IMR-90 (cell line): Measurements from ENCODE around the gene OAF. TPM values are rescaled to one million over a fixed set of nuclear protein-coding genes. Genes with fewer than 3 reads are reported as not detected.

Experiments
- ATAC-seq: fragments of 200-7000 bp; cut with Tn5 transposase; 2 replicates; pipeline ENCODE4 v1.9.1; 2020; ENCODE audit warnings: low read depth, mild to moderate bottlenecking, moderate library complexity
- BruUV-seq: library from RNA; stranded (reverse); fragments of 400-500 nt; replicated peaks from 2 replicates; lab custom pipeline; 2021; lab: Mats Ljungman, UMichigan
- CTCF ChIA-PET: fragments of 300-600 bp; formaldehyde crosslinking; extraction: SDS; loops from one replicate; lab custom pipeline; 2021; ENCODE audit warnings: antibody characterized with exemption; lab: Yijun Ruan, JAX
- POLR2A ChIA-PET: fragments of 300-600 bp; sonication (Branson Sonifier 250); formaldehyde crosslinking; loops from one replicate; lab custom pipeline; 2022; ENCODE audit warnings: antibody characterized with exemption; ENCODE audit not compliant: unreplicated experiment; lab: Charles Lee
- DNase-seq: peaks from one replicate; pipeline ENCODE4 v3.0.0; 2013
- H2AFZ ChIP-seq: replicated peaks from 2 replicates; pipeline ENCODE3; 2013; ENCODE audit warnings: low read length, mild to moderate bottlenecking; ENCODE audit not compliant: poor library complexity
- H2AK5ac ChIP-seq: 2 replicates; pipeline ENCODE4 v1.6.1; 2013; ENCODE audit warnings: low read depth, low read length, inconsistent platforms
- H2AK9ac ChIP-seq: replicated peaks from 2 replicates; pipeline ENCODE3; 2013; ENCODE audit warnings: mild to moderate bottlenecking, low read depth, low read length, moderate library complexity; ENCODE audit not compliant: poor library complexity
- H2BK120ac ChIP-seq: 2 replicates; pipeline ENCODE4 v1.6.1; 2013; ENCODE audit warnings: low read depth, low read length, inconsistent platforms
- H2BK15ac ChIP-seq: 3 replicates; pipeline ENCODE4 v1.6.1; 2013; ENCODE audit warnings: low read depth, low read length, inconsistent platforms
- H2BK20ac ChIP-seq: 2 replicates; pipeline ENCODE4 v1.6.1; 2013; ENCODE audit warnings: low read depth, mild to moderate bottlenecking, inconsistent platforms, low read length, moderate library complexity
- H2BK5ac ChIP-seq: 2 replicates; pipeline ENCODE4 v1.6.1; 2013; ENCODE audit warnings: mild to moderate bottlenecking, low read depth, low read length, inconsistent platforms; ENCODE audit not compliant: poor library complexity, severe bottlenecking
- H3K14ac ChIP-seq: replicated peaks from 2 replicates; pipeline ENCODE4 v1.6.1; 2013; ENCODE audit warnings: low read depth, low read length, inconsistent platforms
- H3K18ac ChIP-seq: 2 replicates; pipeline ENCODE4 v1.6.1; 2013; ENCODE audit warnings: low read depth, low read length, control low read depth
- H3K23ac ChIP-seq: 2 replicates; pipeline ENCODE4 v1.6.1; 2013; ENCODE audit warnings: low read depth, low read length, inconsistent platforms
- H3K27ac ChIP-seq: 2 replicates; pipeline ENCODE4 v1.5.1; 2013; ENCODE audit warnings: mild to moderate bottlenecking, control low read depth, low read length; ENCODE audit not compliant: insufficient read depth
- H3K27me3 ChIP-seq: 2 replicates; pipeline ENCODE4 v1.6.1; 2013; ENCODE audit warnings: low read length; ENCODE audit not compliant: control insufficient read depth, insufficient read depth
- H3K36me3 ChIP-seq: 2 replicates; pipeline ENCODE4 v1.6.1; 2013; ENCODE audit warnings: low read length, mixed read lengths; ENCODE audit not compliant: control insufficient read depth, insufficient read depth
- H3K4ac ChIP-seq: 2 replicates; pipeline ENCODE4 v1.6.1; 2013; ENCODE audit warnings: low read depth, low read length, inconsistent platforms
- H3K4me1 ChIP-seq: 2 replicates; pipeline ENCODE4 v1.6.1; 2013; ENCODE audit warnings: low read length, mixed read lengths; ENCODE audit not compliant: control insufficient read depth, insufficient read depth
- H3K4me2 ChIP-seq: 2 replicates; pipeline ENCODE4 v1.6.1; 2013; ENCODE audit warnings: low read depth, mild to moderate bottlenecking, control low read depth, low read length, moderate library complexity
- H3K4me3 ChIP-seq: 2 replicates; pipeline ENCODE4 v1.5.1; 2013; ENCODE audit warnings: low read depth, mild to moderate bottlenecking, control low read depth, low read length, moderate library complexity; ENCODE audit not compliant: insufficient read depth
- H3K56ac ChIP-seq: 2 replicates; pipeline ENCODE4 v1.6.1; 2013; ENCODE audit warnings: low read length, inconsistent platforms; ENCODE audit not compliant: insufficient read depth; ENCODE audit errors: extremely low read depth
- H3K79me1 ChIP-seq, 2 experiments: 2 replicates each; pipeline ENCODE4 v1.6.1; 2013; ENCODE audit warnings: low read length in 2 of 2, inconsistent platforms in 1 of 2, low read depth in 1 of 2
- H3K9ac ChIP-seq: 2 replicates; pipeline ENCODE4 v1.6.1; 2013; ENCODE audit warnings: low read depth, low read length, control low read depth
- H3K9me1 ChIP-seq: 2 replicates; pipeline ENCODE4 v1.6.1; 2013; ENCODE audit warnings: low read length, inconsistent platforms; ENCODE audit not compliant: insufficient read depth
- H3K9me3 ChIP-seq: 2 replicates; pipeline ENCODE4 v1.6.1; 2013; ENCODE audit warnings: low read length; ENCODE audit not compliant: control insufficient read depth, insufficient read depth
- H4K20me1 ChIP-seq: 2 replicates; pipeline ENCODE4 v1.6.1; 2013; ENCODE audit warnings: low read length, inconsistent platforms; ENCODE audit not compliant: insufficient read depth
- H4K5ac ChIP-seq: 2 replicates; pipeline ENCODE4 v1.6.1; 2013; ENCODE audit warnings: mild to moderate bottlenecking, low read depth, low read length, control low read depth
- H4K8ac ChIP-seq, 2 experiments: 2 replicates each; pipeline ENCODE4 v1.6.1; 2013; ENCODE audit warnings: low read depth in 2 of 2, low read length in 2 of 2, control low read depth in 1 of 2, inconsistent platforms in 1 of 2
- H4K91ac ChIP-seq: 2 replicates; pipeline ENCODE4 v1.6.1; 2013; ENCODE audit warnings: low read depth, low read length, inconsistent platforms; ENCODE audit not compliant: insufficient read depth
- BHLHE40 ChIP-seq: fragments of 150-350 bp; IDR thresholded peaks from 2 replicates; pipeline ENCODE4 v1.6.1; 2016; ENCODE audit warnings: mild to moderate bottlenecking, low read depth, low read length
- CEBPB ChIP-seq: IDR thresholded peaks from 2 replicates; pipeline ENCODE4 v1.6.1; 2012; ENCODE audit warnings: low read depth, low read length, improper control_type of control experiment
- CHD1 ChIP-seq: IDR thresholded peaks from 2 replicates; pipeline ENCODE4 v1.6.1; 2012; ENCODE audit warnings: low read depth, low read length, improper control_type of control experiment
- CTCF ChIP-seq: conservative IDR thresholded peaks from 2 replicates; pipeline ENCODE4 v1.5.1; 2012; ENCODE audit warnings: mild to moderate bottlenecking, low read depth, low read length, improper control_type of control experiment
- ELK1 ChIP-seq: fragments of 150-350 bp; IDR thresholded peaks from 2 replicates; pipeline ENCODE4 v1.6.1; 2016; ENCODE audit warnings: low read depth, mild to moderate bottlenecking, low read length, moderate library complexity, borderline replicate concordance
- FOS ChIP-seq: fragments of 150-350 bp; IDR thresholded peaks from 2 replicates; pipeline ENCODE4 v1.6.1; 2016; ENCODE audit warnings: low read depth, low read length
- MAZ ChIP-seq: IDR thresholded peaks from 2 replicates; pipeline ENCODE4 v1.6.1; 2012; ENCODE audit warnings: low read depth, mild to moderate bottlenecking, low read length, improper control_type of control experiment, moderate library complexity, borderline replicate concordance
- MXI1 ChIP-seq: IDR thresholded peaks from 2 replicates; pipeline ENCODE4 v1.6.1; 2012; ENCODE audit warnings: low read depth, mild to moderate bottlenecking, low read length, moderate library complexity, borderline replicate concordance
- NFE2L2 ChIP-seq: fragments of 150-350 bp; IDR thresholded peaks from 2 replicates; pipeline ENCODE4 v1.6.1; 2016; ENCODE audit warnings: low read depth, mild to moderate bottlenecking, low read length
- POLR2A ChIP-seq: IDR thresholded peaks from 2 replicates; pipeline ENCODE4 v1.6.1; 2012; ENCODE audit warnings: mild to moderate bottlenecking, low read depth, low read length
- RAD21 ChIP-seq: IDR thresholded peaks from 2 replicates; pipeline ENCODE4 v1.6.1; 2012; ENCODE audit warnings: low read length, improper control_type of control experiment
- RCOR1 ChIP-seq: IDR thresholded peaks from 2 replicates; pipeline ENCODE4 v1.6.1; 2012; ENCODE audit warnings: mild to moderate bottlenecking, low read length, improper control_type of control experiment; ENCODE audit not compliant: insufficient replicate concordance
- RFX5 ChIP-seq: IDR thresholded peaks from 2 replicates; pipeline ENCODE4 v1.8.0; 2012; ENCODE audit warnings: low read depth, mild to moderate bottlenecking, low read length, moderate library complexity
- SMC3 ChIP-seq: fragments of 150-350 bp; IDR thresholded peaks from 2 replicates; pipeline ENCODE4 v1.6.1; 2016; ENCODE audit warnings: low read depth, mild to moderate bottlenecking, antibody characterized with exemption, low read length, moderate library complexity
- USF2 ChIP-seq: fragments of 150-350 bp; IDR thresholded peaks from 2 replicates; pipeline ENCODE4 v1.6.1; 2017; ENCODE audit warnings: mild to moderate bottlenecking, antibody characterized with exemption, low read length, low read depth
- WGBS, 2 experiments: methylation state at CpG; one replicate each; pipeline versions ENCODE4 v1.1.5 to v1.1.7; 2013; ENCODE audit warnings: missing lambda C conversion rate in 2 of 2; ENCODE audit not compliant: insufficient read length in 1 of 2; ENCODE audit errors: extremely low coverage in 2 of 2; 5-methylcytosine and 5-hydroxymethylcytosine counted together
- dilution Hi-C: fragments of 300-500 bp; cut with HindIII; formaldehyde crosslinking; loops from one replicate; pipeline ENCODE4 v1.14.3; 2018; ENCODE audit warnings: low sequenced_read_pairs; ENCODE audit not compliant: unreplicated experiment
- in situ Hi-C: fragments of 300-500 bp; cut with MboI; formaldehyde crosslinking; loops from 3 replicates; pipeline ENCODE4 v1.14.3; 2019; ENCODE audit warnings: low sequenced_read_pairs, inconsistent platforms, mixed read lengths
- intact Hi-C: fragments of 100-400 bp; cut with micrococcal nuclease; formaldehyde crosslinking; loops from 2 replicates; pipeline ENCODE4 v1.10.0; 2022
- polyA plus RNA-seq, 3 experiments: library from polyadenylated mRNA; depleted of rRNA; stranded (reverse); fragments of >200 nt; gene quantifications; 2 replicates each; pipeline ENCODE4 v1.2.3, GENCODE V29; 2012; ENCODE audit warnings: low replicate concordance in 1 of 3
- total RNA-seq: library from RNA; depleted of rRNA; stranded (reverse); fragments of >200 nt; gene quantifications from 2 replicates; pipeline ENCODE4 v1.2.3, GENCODE V29; 2012

Gene OAF
- total and polyA plus RNA-seq, 2 of the 4 experiments (the other 2 are of a cell fraction), result 9.9 to 42.0 TPM

GRCh38 chr11:120173019-120173705, 37.7 kb upstream of the OAF start:
- H3K36me3 ChIP-seq, result no peaks in the 10 kb centered on the region
- H3K4me3 ChIP-seq, result no peak overlapping the region
- dilution Hi-C loops (no loop called here), in situ Hi-C loops (loop anchor here (5.0 kb wide), 2 partner anchors 54 to 129 kb away; no protein-coding TSS in a partner anchor), intact Hi-C loops (loop anchor here (5.0 kb wide), 1 partner anchor 39 kb away; the partner anchor contains the start of gene OAF)
- no peak overlapping the region for H3K4ac ChIP-seq
- H3K23ac ChIP-seq, result no peak overlapping the region
- 0 out of 2 replicates have a peak, but pooled peaks cover 3% of the 10 kb centered on the region for H3K9me1 ChIP-seq
- no peaks in the 10 kb centered on the region; the same call in 1 of the 2 replicates for H3K4me1 ChIP-seq
- H2BK5ac ChIP-seq, result no peak overlapping the region
- no peak overlapping the region for H2BK120ac ChIP-seq
- no peak overlapping the region for H2AK9ac ChIP-seq
- BruUV-seq, result no TSS peak
- H3K14ac ChIP-seq, result no peak overlapping the region
- no peaks in the 10 kb centered on the region for H4K20me1 ChIP-seq
- H4K8ac ChIP-seq, result no peak overlapping the region
- no peak overlapping the region for H4K91ac ChIP-seq
- DNase-seq (no peak), ATAC-seq (no peak)
- no peak overlapping the region for H3K18ac ChIP-seq
- POLR2A ChIA-PET, result no interaction called here
- 29% methylated on average over 4 of the region's 11 CpGs; no CpG with 5 or more reads in 1 of the 2 experiments for WGBS, 2 experiments
- no peaks in the 10 kb centered on the region for H3K79me1 ChIP-seq
- H3K9ac ChIP-seq, result no peak overlapping the region
- no peak overlapping the region for H2AFZ ChIP-seq
- CTCF ChIA-PET, result interaction anchor here (3.5 kb wide), 1 partner anchor 130 kb away, joined by 15 read pairs; no protein-coding TSS in a partner anchor
- H3K56ac ChIP-seq, result no peak overlapping the region
- peaks cover 48% of the 10 kb centered on the region for H3K27me3 ChIP-seq
- H2BK20ac ChIP-seq, result no peak overlapping the region
- no peak overlapping the region for H4K5ac ChIP-seq
- no peak overlapping the region for H3K4me2 ChIP-seq
- H2AK5ac ChIP-seq, result no peak overlapping the region
- H3K27ac ChIP-seq, result no peak overlapping the region
- no peak overlapping the region for H2BK15ac ChIP-seq
- H3K9me3 ChIP-seq, result no peaks in the 10 kb centered on the region
- no peak for TF ChIP-seq USF2
- TF ChIP-seq CEBPB, result no peak
- TF ChIP-seq ELK1, result no peak
- TF ChIP-seq RAD21, result no peak
- no peak for TF ChIP-seq CTCF
- TF ChIP-seq POLR2A, result no peak
- no peak for TF ChIP-seq CHD1
- TF ChIP-seq SMC3, result no peak
- no peak for TF ChIP-seq RFX5
- TF ChIP-seq MAZ, result no peak
- no peak for TF ChIP-seq MXI1
- no peak for TF ChIP-seq BHLHE40
- TF ChIP-seq RCOR1, result no peak
- TF ChIP-seq NFE2L2, result no peak
- no peak for TF ChIP-seq FOS
